SK-N-SH treated with all-trans-retinoic acid at 6 μM for 48 hours (cell line): ENCODE results near the gene PLEKHN1.

Experiments
- ATAC-seq: fragments of 200-7000 bp; cut with Tn5 transposase; 3 replicates; pipeline ENCODE4 v1.9.1; 2020; ENCODE audit warnings: mild to moderate bottlenecking, moderate library complexity
- ARNTL ChIP-seq: fragments of 450-650 bp; formaldehyde crosslinking; IDR thresholded peaks from 2 replicates; pipeline ENCODE4 v1.5.0; 2020; ENCODE audit warnings: low read depth, mild to moderate bottlenecking, moderate library complexity, borderline replicate concordance
- BACH2 ChIP-seq: fragments of 250-450 bp; sonication (Bioruptor Pico); IDR thresholded peaks from 2 replicates; pipeline ENCODE4 v1.9.0; 2021; ENCODE audit warnings: mild to moderate bottlenecking, borderline replicate concordance
- CSDC2 ChIP-seq: fragments of 250-450 bp; sonication (Bioruptor Pico); IDR thresholded peaks from 2 replicates; pipeline ENCODE4 v1.5.0; 2020; ENCODE audit warnings: mild to moderate bottlenecking, moderate library complexity
- ESRRG ChIP-seq: fragments of 250-450 bp; sonication (Bioruptor Pico); IDR thresholded peaks from 2 replicates; pipeline ENCODE4 v1.6.1; 2021; ENCODE audit warnings: mild to moderate bottlenecking
- GLIS3 ChIP-seq: fragments of 250-450 bp; sonication (Bioruptor Pico); IDR thresholded peaks from 2 replicates; pipeline ENCODE4 v1.5.0; 2020; ENCODE audit warnings: mild to moderate bottlenecking, moderate library complexity
- ISL1 ChIP-seq: fragments of 250-450 bp; sonication (Bioruptor Pico); IDR thresholded peaks from 2 replicates; pipeline ENCODE4 v2.1.2; 2022; ENCODE audit warnings: mild to moderate bottlenecking, moderate library complexity
- OSR1 ChIP-seq: fragments of 250-450 bp; sonication (Bioruptor Pico); IDR thresholded peaks from 2 replicates; pipeline ENCODE4 v1.8.0; 2022; ENCODE audit warnings: moderate library complexity, mild to moderate bottlenecking, inconsistent platforms
- PPARA ChIP-seq: fragments of 250-450 bp; sonication (Bioruptor Pico); IDR thresholded peaks from 2 replicates; pipeline ENCODE4 v1.5.0; 2020; ENCODE audit warnings: mild to moderate bottlenecking, borderline replicate concordance
- RARB ChIP-seq: fragments of 250-450 bp; sonication (Bioruptor Pico); IDR thresholded peaks from 2 replicates; pipeline ENCODE4 v1.8.0; 2021; ENCODE audit warnings: mild to moderate bottlenecking, moderate library complexity
- SNAI2 ChIP-seq: fragments of 250-450 bp; sonication (Bioruptor Pico); IDR thresholded peaks from 2 replicates; pipeline ENCODE4 v1.5.0; 2020; ENCODE audit warnings: mild to moderate bottlenecking, moderate library complexity
- TCF4 ChIP-seq: fragments of 250-450 bp; sonication (Bioruptor Pico); IDR thresholded peaks from 2 replicates; pipeline ENCODE4 v1.8.0; 2021; ENCODE audit warnings: mild to moderate bottlenecking, moderate library complexity, borderline replicate concordance
- TOX ChIP-seq: fragments of 250-450 bp; sonication (Bioruptor Pico); IDR thresholded peaks from 2 replicates; pipeline ENCODE4 v1.8.0; 2021; ENCODE audit warnings: mild to moderate bottlenecking, moderate library complexity, borderline replicate concordance
- ZFP3 ChIP-seq: fragments of 250-450 bp; sonication (Bioruptor Pico); IDR thresholded peaks from 2 replicates; pipeline ENCODE4 v1.5.0; 2020; ENCODE audit warnings: mild to moderate bottlenecking, moderate library complexity
- ZNF565 ChIP-seq: fragments of 450-650 bp; formaldehyde crosslinking; conservative IDR thresholded peaks from 2 replicates; pipeline ENCODE4 v1.5.0; 2020; ENCODE audit warnings: low read depth, mild to moderate bottlenecking, moderate library complexity
- ZNF70 ChIP-seq: fragments of 450-650 bp; formaldehyde crosslinking; IDR thresholded peaks from 2 replicates; pipeline ENCODE4 v1.5.0; 2020; ENCODE audit warnings: mild to moderate bottlenecking, moderate library complexity
- ZNF8 ChIP-seq: fragments of 450-650 bp; formaldehyde crosslinking; IDR thresholded peaks from 2 replicates; pipeline ENCODE4 v1.5.0; 2020; ENCODE audit warnings: mild to moderate bottlenecking, moderate library complexity
- TF ChIP-seq, protein P1 (sequence below): fragments of 250-450 bp; sonication (Bioruptor Pico); IDR thresholded peaks from 2 replicates; pipeline ENCODE4 v1.5.1; 2021; ENCODE audit warnings: mild to moderate bottlenecking, moderate library complexity
- TF ChIP-seq, protein P2 (sequence below): fragments of 250-450 bp; sonication (Bioruptor Pico); IDR thresholded peaks from 2 replicates; pipeline ENCODE4 v1.8.0; 2021; ENCODE audit warnings: low read depth, mild to moderate bottlenecking, moderate library complexity, borderline replicate concordance

PLEKHN1 gene

DNA sequence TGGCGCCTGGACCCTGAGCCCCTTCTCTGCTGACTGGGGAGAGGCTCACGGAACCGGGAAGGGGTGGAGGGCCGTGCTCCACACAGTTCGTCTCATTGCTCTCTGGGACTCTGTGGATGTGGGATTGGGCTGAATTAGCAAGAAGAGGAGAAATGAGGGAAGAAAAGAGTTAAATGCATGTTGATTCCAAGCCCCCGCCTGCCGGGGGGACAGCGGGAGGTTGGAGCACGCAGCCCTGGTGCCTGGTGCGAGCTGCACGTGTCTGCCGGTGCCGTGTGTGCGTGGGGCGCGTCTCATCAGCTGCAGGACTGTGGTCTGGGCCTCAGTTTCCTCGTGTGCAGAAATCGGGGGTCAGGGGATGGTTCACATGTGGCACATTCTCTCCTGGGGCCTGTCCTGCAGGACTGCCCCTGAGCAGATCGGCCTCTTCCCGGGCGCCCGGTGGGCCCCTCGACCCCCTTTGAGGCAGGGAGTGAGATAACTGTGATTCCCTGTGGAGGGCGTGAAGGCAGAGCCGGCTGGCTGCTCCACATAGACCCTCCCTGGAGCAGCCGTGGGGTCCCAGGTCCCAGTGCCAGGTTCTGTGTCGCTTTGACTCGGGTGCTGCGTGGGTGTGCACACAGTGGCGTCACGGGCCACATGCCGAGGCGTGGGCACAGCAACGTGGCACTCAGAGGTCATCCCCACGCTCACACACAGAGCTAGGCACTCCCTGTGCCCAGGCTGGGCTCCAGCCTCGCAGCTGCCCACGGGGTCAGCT lies 31.1 kb upstream of the PLEKHN1 start:
- TF ChIP-seq RARB (CRISPR knock-in tag) (no peak), TOX (CRISPR knock-in tag) (no peak), ARNTL (CRISPR knock-in tag) (no peak)
- TF ChIP-seq, protein P1, sequence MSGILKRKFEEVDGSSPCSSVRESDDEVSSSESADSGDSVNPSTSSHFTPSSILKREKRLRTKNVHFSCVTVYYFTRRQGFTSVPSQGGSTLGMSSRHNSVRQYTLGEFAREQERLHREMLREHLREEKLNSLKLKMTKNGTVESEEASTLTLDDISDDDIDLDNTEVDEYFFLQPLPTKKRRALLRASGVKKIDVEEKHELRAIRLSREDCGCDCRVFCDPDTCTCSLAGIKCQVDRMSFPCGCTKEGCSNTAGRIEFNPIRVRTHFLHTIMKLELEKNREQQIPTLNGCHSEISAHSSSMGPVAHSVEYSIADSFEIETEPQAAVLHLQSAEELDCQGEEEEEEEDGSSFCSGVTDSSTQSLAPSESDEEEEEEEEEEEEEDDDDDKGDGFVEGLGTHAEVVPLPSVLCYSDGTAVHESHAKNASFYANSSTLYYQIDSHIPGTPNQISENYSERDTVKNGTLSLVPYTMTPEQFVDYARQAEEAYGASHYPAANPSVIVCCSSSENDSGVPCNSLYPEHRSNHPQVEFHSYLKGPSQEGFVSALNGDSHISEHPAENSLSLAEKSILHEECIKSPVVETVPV (CRISPR knock-in tag), result no peak
- TF ChIP-seq, protein P2, sequence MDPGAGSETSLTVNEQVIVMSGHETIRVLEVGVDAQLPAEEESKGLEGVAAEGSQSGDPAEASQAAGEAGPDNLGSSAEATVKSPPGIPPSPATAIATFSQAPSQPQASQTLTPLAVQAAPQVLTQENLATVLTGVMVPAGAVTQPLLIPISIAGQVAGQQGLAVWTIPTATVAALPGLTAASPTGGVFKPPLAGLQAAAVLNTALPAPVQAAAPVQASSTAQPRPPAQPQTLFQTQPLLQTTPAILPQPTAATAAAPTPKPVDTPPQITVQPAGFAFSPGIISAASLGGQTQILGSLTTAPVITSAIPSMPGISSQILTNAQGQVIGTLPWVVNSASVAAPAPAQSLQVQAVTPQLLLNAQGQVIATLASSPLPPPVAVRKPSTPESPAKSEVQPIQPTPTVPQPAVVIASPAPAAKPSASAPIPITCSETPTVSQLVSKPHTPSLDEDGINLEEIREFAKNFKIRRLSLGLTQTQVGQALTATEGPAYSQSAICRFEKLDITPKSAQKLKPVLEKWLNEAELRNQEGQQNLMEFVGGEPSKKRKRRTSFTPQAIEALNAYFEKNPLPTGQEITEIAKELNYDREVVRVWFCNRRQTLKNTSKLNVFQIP (CRISPR knock-in tag), result no peak
- no peak for ATAC-seq

DNA sequence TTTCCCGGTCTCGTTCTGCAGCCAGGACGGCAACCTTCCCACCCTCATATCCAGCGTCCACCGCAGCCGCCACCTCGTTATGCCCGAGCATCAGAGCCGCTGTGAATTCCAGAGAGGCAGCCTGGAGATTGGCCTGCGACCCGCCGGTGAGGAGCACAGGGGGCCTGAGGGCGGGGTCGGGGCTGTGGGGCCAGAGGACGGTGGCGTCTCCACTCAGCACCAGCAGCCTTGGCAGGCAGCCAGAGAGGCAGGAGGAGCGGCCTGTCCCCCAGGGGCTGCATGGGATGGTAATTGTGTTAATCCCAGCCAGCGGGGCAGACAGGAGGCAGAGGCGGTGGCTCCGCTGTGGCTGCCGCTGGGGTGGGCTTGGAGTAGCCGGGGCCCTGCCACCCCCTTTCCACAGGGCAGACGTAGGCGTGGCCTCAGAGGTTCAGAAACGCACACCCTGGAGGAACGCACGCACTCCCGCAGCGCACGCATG lies 30.5 kb upstream of the PLEKHN1 start:
- TF ChIP-seq BACH2 (CRISPR knock-in tag) (no peak), ISL1 (CRISPR knock-in tag) (no peak), PPARA (no peak), RARB (CRISPR knock-in tag) (no peak), CSDC2 (no peak), ZNF565 (no peak)
- TF ChIP-seq, protein P2 (CRISPR knock-in tag), result no peak
- TF ChIP-seq, protein P1 (CRISPR knock-in tag), result no peak
- no peak for ATAC-seq

DNA sequence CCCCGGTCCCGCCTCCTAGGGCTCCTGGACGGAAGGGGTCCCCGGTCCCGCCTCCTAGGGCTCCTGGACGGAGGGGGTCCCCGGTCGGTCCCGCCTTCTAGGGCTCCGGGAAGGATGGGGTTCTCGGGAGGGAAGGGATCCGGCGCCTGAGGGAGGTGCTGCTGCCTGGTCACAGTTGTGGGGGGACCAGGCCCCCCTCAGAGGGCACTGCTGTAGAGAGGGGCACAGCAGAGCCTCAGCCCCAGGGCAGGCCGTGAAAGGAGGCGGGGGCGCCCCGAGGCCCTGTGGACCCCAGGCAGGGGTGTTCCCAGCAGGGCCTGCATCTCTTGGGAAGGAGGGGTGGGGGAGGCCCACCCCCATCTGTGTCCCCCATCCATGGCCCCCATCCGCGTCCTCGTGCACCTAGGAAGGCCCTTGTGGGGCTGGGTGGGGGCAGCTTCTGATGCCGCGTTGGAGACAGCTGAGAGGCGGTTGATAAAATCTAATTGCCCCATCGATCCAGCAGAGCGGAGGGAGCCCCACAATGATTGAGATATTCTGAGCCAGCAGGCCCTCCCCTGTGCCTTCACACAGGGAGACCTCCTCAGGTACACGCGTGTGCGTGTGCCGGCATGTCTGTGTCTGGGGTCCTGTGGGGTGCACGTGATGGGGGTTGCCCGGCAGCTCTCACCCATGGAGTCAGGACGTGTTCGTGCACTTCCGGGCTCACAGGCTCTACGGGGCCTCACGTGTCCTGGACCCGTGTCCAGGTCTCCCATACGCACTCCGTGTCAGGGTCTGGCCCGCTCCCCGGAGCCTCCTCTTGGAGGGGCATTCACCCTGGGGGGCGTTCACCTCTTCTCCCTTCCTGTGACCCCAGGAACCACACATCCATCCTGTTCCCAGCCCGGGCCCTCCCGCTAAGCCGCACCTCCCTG lies 29.7 kb upstream of the PLEKHN1 start:
- TF ChIP-seq GLIS3 (CRISPR knock-in tag) (no peak), ZNF70 (CRISPR knock-in tag) (no peak), ESRRG (no peak), TCF4 (CRISPR knock-in tag) (no peak), CSDC2 (no peak), SNAI2 (CRISPR knock-in tag) (no peak), OSR1 (CRISPR knock-in tag) (no peak), ZNF8 (CRISPR knock-in tag) (no peak), PPARA (no peak), ISL1 (CRISPR knock-in tag) (no peak), ZFP3 (CRISPR knock-in tag) (no peak), BACH2 (CRISPR knock-in tag) (no peak), ARNTL (CRISPR knock-in tag) (no peak)
- TF ChIP-seq, protein P2 (CRISPR knock-in tag), result no peak
- no peak for ATAC-seq
